HUES64 (cell line): ENCODE data around the gene METAP2.
A peak's percentile ranks its signal among the peaks of the same experiment; 100 is the strongest.
"Not testable (repeated sequence)": the region's sequence is repeated elsewhere in the genome, so short reads cannot be mapped to it uniquely, and the experiment has no call there.

Source experiments
- H3K27ac ChIP-seq: 2 replicates; pipeline ENCODE4 v1.7.0; 2013; ENCODE audit warnings: low read depth, low read length, inconsistent platforms
- H3K27me3 ChIP-seq: 2 replicates; pipeline ENCODE4 v1.6.1; 2013; ENCODE audit warnings: mild to moderate bottlenecking, low read length; ENCODE audit not compliant: insufficient read depth
- H3K36me3 ChIP-seq: 2 replicates; pipeline ENCODE4 v1.6.1; 2013; ENCODE audit warnings: mild to moderate bottlenecking, low read length; ENCODE audit not compliant: insufficient read depth
- H3K4me1 ChIP-seq: 2 replicates; pipeline ENCODE4 v1.6.1; 2013; ENCODE audit warnings: mild to moderate bottlenecking, low read length, moderate library complexity; ENCODE audit not compliant: insufficient read depth
- H3K4me3 ChIP-seq: 2 replicates; pipeline ENCODE4 v1.5.1; 2013; ENCODE audit warnings: mild to moderate bottlenecking, low read length, moderate library complexity
- H3K9ac ChIP-seq: 2 replicates; pipeline ENCODE4 v1.6.1; 2013; ENCODE audit warnings: mild to moderate bottlenecking, low read depth, low read length
- H3K9me3 ChIP-seq: 2 replicates; pipeline ENCODE4 v1.6.1; 2013; ENCODE audit warnings: low read depth, low read length; ENCODE audit not compliant: insufficient read depth
- WGBS: fragments of 150-250, 120-280 bp; methylation state at CpG from one replicate; pipeline ENCODE4 v1.1.7; 2013; ENCODE audit warnings: missing lambda C conversion rate; 5-methylcytosine and 5-hydroxymethylcytosine counted together

METAP2 gene

DNA sequence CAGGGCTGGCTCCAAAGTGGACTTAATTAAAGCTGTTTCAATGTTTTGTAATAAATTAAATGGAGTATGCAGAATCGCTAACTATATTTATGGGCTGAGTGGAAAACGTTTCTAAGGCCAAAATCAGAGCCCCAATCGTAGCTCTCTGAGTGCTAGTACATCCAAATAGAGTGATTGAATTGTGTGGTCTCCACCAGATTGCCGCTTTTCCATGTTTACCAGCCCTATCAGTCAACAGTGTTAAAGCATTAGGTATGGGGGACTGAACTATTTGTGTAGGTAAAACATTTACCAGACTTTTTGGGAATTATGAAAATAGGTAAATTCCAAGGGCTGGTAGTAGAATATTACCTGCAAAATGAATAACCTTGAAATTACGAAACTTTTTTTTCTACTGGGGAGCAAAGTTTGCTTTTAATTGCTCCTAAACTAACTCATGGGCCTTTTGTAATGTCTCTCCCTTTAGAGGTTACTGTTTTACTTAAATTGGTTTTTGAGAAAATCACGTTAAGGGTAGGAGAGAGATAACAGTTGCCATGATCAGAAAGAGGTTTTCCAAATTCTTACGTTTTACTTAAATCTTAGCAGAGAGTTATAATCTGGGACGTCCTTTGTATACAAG, 28.0 kb upstream of the METAP2 start:
- Histone ChIP-seq H3K27me3 (peaks cover 15% of the 10 kb centered on the region), H3K36me3 (no peaks in the 10 kb centered on the region), H3K4me1 (peaks cover 18% of the 10 kb centered on the region; the same call in 1 of the 2 replicates), H3K9me3 (no peaks in the 10 kb centered on the region), H3K4me3 (peak overlapping the region; percentile 42), H3K27ac (no peak overlapping the region), H3K9ac (peak overlapping the region; percentile 22; the same call in 1 of the 2 replicates)
- WGBS, result 82% methylated on average over 8 of the region's 8 CpGs

DNA sequence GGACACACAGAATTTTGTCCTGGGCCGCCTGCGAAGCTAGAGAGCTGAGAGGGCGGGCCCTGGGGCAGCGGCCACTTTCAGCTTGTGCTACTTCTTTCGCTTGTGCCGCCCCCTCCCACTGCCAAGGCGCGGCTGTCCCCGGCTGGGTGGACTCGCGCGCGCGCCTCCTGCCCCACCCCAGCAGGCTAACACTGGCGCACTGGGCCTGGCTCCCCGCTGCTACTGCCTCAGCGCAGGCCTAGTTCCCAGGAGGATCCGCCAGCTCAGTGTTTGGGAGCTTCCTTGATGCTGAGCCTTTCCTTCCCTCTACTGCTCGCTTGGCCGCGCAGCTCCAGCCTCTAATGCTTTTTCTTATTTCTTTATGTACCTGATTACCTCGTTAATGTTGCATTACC, 27.4 kb upstream of the METAP2 start:
- Histone ChIP-seq H3K4me1 (peaks cover 18% of the 10 kb centered on the region; the same call in 1 of the 2 replicates), H3K9me3 (no peaks in the 10 kb centered on the region), H3K36me3 (no peaks in the 10 kb centered on the region), H3K27ac (no peak overlapping the region; the same call in 1 of the 2 replicates), H3K27me3 (peaks cover 15% of the 10 kb centered on the region), H3K9ac (peak overlapping the region; percentile 22; the same call in 1 of the 2 replicates), H3K4me3 (peak overlapping the region; percentile 42)
- WGBS, result 6% methylated on average over 22 of the region's 22 CpGs

DNA sequence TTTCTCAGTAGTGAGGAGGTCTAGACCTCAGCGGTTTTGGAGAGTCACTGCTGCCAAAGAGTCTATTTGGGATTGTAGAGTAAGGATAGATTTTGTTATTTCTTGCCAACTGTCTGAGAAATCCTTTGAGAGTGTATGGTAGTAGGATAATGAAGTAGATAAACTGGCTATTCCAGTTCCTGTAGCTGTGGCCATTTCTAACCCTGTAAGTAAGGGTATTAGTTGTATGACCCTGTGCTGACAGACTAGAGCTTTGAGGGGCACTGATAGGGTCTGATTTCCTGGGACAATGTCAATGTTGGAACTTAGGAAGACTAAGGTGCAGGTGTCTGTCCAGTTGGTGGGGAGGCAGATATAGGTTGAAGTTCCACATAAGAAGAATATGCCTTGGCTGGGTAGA, 24.3 kb upstream of the METAP2 start:
- not testable (repeated sequence) for H3K36me3 ChIP-seq, H3K27ac ChIP-seq, H3K9me3 ChIP-seq, H3K9ac ChIP-seq, H3K4me3 ChIP-seq, H3K4me1 ChIP-seq
- peaks cover 15% of the 10 kb centered on the region for H3K27me3 ChIP-seq
- WGBS, result 89% methylated on average over 1 of the region's 1 CpG

DNA sequence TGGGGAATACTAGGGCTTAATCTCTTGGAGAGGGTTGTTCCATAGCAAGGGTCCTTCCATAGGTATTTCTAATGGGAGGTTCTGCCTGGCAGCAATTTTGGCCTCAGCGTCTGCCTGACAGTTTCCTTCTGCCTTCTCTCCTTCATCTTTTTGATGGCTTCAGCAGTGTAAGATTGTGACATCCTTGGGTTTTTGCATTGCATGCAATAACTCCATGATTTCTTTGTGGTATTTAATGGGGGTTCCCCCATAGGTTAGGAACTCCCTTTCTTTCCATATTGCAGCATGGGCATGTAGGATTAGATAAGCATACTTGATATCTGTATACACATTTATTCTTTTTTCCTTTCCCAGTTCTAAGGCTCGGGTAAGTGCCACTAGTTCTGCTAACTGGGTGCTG, 21.5 kb upstream of the METAP2 start:
- H3K27me3 ChIP-seq, H3K27ac ChIP-seq, H3K9ac ChIP-seq, H3K36me3 ChIP-seq, H3K4me1 ChIP-seq, H3K4me3 ChIP-seq: not testable (repeated sequence)
- H3K9me3 ChIP-seq, result peaks cover 10% of the 10 kb centered on the region
- 92% methylated on average over 2 of the region's 2 CpGs for WGBS

DNA sequence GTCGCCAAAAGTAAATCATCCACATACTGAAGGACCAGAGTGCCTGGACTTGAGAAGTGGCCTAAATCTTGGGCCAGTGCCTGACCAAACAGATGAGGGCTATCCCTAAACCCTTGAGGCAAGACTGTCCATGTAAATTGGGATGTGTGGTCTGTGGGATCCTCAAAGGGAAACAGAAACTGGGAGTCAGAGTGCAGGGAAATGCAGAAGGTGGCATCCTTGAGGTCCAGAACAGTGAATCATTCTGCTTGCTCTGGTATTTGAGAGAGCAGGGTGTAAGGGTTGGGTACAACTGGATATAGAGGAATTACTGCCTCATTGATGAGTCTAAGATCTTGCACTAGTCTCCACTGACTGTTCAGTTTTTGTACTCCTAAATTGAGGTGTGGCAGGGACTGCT, 20.1 kb upstream of the METAP2 start:
- H3K27me3 ChIP-seq, H3K36me3 ChIP-seq, H3K4me3 ChIP-seq, H3K27ac ChIP-seq, H3K4me1 ChIP-seq, H3K9ac ChIP-seq: not testable (repeated sequence)
- WGBS, result 100% methylated on average over 1 of the region's 1 CpG
- peaks cover 22% of the 10 kb centered on the region for H3K9me3 ChIP-seq

DNA sequence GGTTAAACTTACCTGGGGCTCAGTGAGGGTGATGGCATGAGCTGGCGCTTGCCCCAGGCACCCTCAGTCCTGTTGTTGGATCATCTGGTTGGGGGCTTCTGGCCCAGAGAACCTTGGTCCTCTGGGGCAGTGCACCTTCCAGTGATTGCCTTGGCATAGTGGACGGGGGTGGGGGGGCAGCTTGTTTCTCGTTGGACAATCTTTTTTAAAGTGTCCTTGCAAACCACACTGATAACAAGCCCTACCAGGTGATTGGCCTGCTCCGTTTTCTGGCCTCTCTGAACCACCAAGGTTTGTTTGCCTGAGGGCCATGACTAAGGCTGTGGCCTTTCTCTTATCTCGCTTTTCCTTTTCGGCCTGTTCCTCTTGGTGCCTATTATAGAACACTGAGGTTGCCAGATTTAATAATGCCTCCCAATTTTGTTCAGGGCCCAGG, 19.2 kb upstream of the METAP2 start:
- H3K9ac ChIP-seq, H3K27ac ChIP-seq, H3K4me3 ChIP-seq, H3K4me1 ChIP-seq, H3K27me3 ChIP-seq, H3K36me3 ChIP-seq: not testable (repeated sequence)
- peaks cover 26% of the 10 kb centered on the region for H3K9me3 ChIP-seq
- WGBS, result 93% methylated on average over 6 of the region's 6 CpGs

DNA sequence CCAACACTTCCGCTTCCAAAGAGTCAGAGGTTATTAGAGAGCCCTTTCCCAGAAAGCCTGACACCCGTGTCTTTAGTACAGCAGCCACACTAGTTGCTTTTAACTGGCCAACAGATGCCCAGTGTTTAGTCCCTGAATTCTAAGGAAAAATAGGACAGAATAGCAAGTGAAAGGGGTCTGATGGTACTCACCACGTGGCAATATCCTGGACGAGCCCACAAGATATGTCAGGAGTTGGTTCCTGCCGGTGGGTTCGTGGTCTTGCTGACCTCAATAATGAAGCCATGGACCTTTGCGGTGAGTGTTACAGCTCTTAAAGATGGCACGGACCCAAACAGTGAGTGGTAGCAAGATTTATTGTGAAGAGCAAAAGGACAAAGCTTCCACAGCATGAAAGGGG, 16.3 kb upstream of the METAP2 start:
- WGBS, result 91% methylated on average over 8 of the region's 8 CpGs
- H3K27ac ChIP-seq, H3K4me1 ChIP-seq, H3K4me3 ChIP-seq, H3K36me3 ChIP-seq, H3K9ac ChIP-seq, H3K27me3 ChIP-seq: not testable (repeated sequence)
- H3K9me3 ChIP-seq, result peaks cover 26% of the 10 kb centered on the region

DNA sequence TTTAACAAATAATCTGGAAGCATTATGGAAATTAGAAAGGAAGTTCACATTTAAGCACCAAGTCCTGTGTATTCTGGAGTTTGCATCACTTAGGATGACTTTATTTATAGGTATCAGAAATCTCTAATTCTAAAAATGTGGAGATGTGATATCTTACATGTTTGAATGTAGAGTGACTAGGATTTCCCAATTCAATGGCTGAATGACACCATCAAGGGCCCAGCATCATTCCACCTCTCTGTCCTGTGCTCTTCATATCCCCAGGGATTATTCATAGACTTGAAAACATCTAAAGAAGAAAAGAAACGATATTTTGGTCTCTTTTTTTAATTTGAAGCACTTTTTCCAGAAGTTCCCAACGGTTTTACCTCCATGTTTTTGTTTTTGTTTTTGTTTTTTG, 15.2 kb upstream of the METAP2 start:
- WGBS, result 84% methylated on average over 2 of the region's 2 CpGs
- no peak overlapping the region for H3K27ac ChIP-seq

DNA sequence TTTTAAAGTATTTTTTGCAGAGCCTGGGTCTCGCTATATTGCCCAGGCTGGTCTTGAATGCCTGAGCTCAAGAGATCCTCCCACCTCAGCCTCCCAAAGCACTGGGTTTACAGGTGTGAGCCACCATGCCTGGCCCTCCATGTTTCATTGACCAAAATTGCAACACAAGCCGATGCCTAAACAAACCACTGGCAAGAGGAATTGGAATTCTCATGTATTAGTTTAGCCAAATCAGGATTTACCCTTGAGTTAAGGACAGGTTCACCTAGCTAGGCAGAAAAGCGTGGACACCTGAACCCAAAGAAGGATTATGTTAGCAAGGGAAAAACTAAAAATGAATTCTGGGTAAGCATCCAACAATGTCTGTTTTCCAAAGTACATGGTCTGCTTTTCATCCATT, 14.6 kb upstream of the METAP2 start:
- Histone ChIP-seq H3K4me3 (no peak overlapping the region), H3K4me1 (no peaks in the 10 kb centered on the region), H3K27ac (no peak overlapping the region), H3K27me3 (no peaks in the 10 kb centered on the region), H3K9me3 (peaks cover 26% of the 10 kb centered on the region), H3K36me3 (no peaks in the 10 kb centered on the region), H3K9ac (no peak overlapping the region)
- 94% methylated on average over 3 of the region's 3 CpGs for WGBS

More for the DNA sequence above, 15.2 kb upstream of the METAP2 start:
- Histone ChIP-seq H3K27me3 (no peaks in the 10 kb centered on the region), H3K9me3 (peaks cover 26% of the 10 kb centered on the region), H3K36me3 (no peaks in the 10 kb centered on the region), H3K9ac (no peak overlapping the region), H3K4me1 (no peaks in the 10 kb centered on the region), H3K4me3 (no peak overlapping the region)

DNA sequence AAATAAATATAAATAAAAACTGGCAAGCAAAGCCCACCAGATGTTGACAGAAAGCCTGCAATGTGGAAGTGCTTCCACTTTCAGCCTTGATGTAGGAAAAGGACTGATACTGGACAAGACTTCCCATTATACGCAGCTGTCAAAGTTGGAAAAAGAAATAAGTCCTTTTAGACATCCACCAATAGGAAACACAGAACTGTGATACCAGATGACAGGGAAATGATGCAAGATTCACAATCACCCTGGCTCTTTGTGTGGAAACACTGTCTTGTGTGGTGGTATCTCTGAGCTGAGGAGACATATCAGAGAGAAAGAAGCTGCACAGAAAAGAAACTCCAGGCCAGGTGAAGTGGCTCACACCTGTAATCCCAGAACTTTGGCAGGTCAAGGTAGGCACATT, 13.8 kb upstream of the METAP2 start:
- no peaks in the 10 kb centered on the region for H3K36me3 ChIP-seq

DNA sequence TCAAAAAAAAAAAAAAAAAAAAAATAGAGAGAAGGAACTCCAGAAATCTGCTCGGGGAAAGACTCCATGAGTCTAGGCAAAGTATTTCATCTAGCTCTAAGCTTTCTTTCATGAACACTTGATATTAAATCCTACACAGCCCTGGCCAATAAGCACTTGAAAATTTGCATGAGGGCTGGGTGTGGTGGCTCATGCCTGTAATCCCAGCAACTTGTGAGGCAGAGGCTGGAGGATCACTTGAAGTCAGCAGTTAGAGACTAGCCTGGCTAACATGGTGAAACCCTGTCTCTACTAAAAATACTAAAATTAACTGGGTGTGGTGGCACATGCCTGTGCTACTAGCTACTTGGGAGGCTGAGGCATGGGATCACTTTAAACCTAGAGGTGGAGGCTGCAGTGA, 13.1 kb upstream of the METAP2 start:
- no peak overlapping the region for H3K9ac ChIP-seq
- H3K27ac ChIP-seq, result no peak overlapping the region
- H3K27me3 ChIP-seq, result no peaks in the 10 kb centered on the region
- H3K36me3 ChIP-seq, result no peaks in the 10 kb centered on the region
- H3K9me3 ChIP-seq, result peaks cover 26% of the 10 kb centered on the region
- 75% methylated on average over 1 of the region's 1 CpG for WGBS
- H3K4me3 ChIP-seq, result no peak overlapping the region
- H3K4me1 ChIP-seq, result no peaks in the 10 kb centered on the region

More for the DNA sequence above, 13.8 kb upstream of the METAP2 start:
- 92% methylated on average over 1 of the region's 1 CpG for WGBS
- no peak overlapping the region for H3K4me3 ChIP-seq
- H3K27ac ChIP-seq, result no peak overlapping the region
- H3K9ac ChIP-seq, result no peak overlapping the region
- peaks cover 26% of the 10 kb centered on the region for H3K9me3 ChIP-seq
- no peaks in the 10 kb centered on the region for H3K27me3 ChIP-seq
- H3K4me1 ChIP-seq, result no peaks in the 10 kb centered on the region

DNA sequence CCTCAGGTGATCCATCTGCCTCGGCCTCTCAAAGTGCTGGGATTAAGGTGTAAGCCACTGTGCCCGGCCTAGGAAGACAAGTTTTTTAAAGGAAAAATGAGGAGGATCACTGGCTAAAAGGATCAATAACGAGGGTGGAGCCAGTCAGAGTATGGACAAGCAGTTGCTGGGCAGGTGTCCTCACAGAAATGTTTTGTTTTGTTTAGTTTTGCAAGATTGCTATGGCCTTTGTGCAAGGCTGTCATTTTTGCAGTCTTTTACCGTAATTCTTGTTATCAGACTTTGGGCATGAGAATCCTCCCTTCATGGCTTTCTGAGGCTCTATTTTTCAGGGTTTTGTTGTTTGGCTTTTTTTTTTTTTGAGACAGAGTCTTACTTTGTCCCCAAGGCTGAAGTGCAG, 11.9 kb upstream of the METAP2 start:
- Histone ChIP-seq H3K27me3 (no peaks in the 10 kb centered on the region), H3K27ac (no peak overlapping the region), H3K4me1 (no peaks in the 10 kb centered on the region), H3K4me3 (no peak overlapping the region), H3K36me3 (no peaks in the 10 kb centered on the region), H3K9me3 (peaks cover 20% of the 10 kb centered on the region), H3K9ac (no peak overlapping the region)
- WGBS, result 90% methylated on average over 4 of the region's 4 CpGs
